Left hindlimb (tissue), 1 donor: ENCODE data around the gene CALM1.
"Not testable (repeated sequence)": the region's sequence is repeated elsewhere in the genome, so short reads cannot be mapped to it uniquely, and the experiment has no call there.

ENCODE experiments used
- DNase-seq: peaks from one replicate; pipeline ENCODE4 v3.0.0-alpha.2; 2018

The CALM1 gene

DNA sequence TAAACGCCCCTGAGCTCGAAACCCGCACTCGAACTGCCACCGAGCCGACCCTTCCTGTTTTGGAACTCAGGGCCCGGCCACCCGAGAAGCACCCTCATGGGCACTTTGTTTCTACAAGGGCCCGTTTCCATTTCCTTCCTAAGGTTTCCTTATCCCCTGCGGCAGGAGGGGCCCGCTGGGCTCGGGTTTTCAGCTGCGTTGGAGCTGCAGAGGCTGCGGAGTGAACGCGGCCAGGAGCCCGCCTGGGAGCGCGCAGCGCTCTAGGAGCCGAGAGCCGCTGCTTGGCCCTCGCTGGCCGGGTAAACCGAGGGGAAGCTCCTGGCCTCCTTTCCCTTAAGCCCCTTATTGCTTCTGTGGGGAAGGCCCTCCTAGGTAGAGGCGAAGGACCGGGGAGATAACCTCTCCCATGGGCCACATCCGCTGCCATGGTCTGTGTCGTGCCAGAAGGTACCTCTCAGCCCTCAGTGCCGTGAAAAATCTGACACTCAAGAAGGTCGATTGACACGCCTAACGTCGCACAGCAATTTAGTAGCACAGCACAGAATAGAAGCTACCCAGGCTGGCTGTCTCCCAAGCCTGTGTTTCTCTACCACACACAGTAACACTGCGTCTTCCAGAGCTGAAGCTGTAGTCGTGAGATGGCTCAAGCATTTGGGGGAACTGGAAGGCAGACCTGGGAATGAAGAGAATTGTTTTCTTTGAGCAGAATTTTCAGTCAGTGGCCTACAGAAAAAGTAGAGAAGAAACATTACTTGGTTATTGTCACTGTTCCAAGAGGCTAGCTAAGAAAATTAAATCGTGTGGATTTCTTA is 12.9 kb upstream of the CALM1 start:
- peak; percentile 75 for DNase-seq

DNA sequence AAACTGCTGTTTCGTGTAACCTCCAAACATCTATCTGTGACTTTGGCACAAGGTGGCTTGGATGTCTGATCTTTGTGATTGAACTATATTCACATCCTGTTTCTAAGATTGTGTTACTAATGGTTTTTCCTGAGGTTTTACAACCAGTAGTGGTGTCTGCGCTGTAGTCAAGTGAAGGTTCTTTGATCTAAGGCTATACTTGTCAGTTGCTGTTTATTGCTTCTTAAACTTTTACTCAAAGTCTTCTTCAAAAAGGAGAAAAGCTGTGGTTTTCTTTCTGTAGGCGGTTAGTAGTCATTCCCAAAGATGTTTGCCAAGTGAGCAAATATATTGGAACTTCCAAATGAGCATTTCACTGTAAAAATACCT is 12.3 kb upstream of the CALM1 start:
- no peak for DNase-seq

DNA sequence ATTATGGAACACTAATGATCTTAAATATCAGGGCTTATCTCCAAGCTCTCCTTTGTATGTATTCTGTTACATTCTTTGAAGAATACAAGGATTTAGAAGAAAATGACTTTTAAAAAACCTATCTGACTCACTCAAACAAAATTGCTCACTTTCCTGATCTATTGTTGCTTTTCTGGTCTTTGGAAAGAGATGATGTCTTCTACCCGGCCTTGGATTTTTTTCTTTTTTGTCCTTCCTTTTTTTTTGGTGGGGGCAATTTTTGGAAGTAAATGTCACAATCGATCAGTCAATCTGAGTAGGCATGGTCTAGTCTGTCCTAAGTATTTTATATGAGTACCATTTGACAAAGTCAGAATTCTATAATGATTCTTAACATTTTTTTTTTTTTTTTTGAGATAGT is 10.5 kb upstream of the CALM1 start:
- DNase-seq = no peak

DNA sequence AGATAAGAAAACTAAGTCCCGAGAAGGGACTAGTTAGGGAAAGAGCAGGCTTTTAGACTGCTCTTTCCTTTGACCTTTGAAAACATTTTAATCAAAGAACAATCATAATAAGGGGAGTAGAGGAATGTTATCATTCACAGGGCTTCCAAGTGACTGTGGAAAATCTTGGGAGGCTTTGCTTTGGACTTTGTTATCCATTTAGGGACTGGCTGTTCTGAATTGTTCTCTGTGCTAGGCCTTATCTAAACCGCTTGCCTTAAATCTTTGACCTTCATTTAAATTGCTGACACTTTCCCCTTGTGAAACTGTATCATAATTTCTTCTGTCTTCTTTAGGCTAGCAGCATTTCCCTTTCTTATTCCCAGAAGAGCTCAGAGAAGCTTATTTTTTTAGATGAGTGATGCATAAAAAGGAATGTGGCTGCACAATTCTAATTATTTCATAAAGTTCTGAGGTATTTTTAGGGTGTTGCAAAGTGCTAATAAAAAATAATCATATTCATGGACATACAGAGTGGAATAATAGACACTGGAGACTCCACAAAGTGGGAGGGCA is 9.5 kb upstream of the CALM1 start:
- no peak for DNase-seq

DNA sequence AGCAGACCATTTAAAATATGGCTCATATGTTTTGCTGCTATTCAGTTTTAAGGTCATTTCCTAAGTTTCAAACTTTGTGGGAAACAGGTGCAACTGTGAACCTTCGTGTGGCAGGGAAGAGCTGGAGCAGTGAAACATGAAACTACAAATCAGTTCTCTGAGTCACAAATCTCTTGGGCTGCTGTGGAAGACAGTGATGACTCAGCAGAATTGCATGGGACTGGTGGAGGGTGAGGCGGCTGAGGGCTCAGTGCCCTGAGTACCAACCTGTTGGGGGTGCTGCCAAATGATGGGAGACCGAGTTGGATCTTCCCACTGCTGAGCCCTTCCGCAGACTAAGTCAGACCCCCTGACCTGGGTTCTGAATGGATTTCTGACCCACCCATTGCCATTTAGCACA is 8.4 kb upstream of the CALM1 start:
- no peak for DNase-seq

DNA sequence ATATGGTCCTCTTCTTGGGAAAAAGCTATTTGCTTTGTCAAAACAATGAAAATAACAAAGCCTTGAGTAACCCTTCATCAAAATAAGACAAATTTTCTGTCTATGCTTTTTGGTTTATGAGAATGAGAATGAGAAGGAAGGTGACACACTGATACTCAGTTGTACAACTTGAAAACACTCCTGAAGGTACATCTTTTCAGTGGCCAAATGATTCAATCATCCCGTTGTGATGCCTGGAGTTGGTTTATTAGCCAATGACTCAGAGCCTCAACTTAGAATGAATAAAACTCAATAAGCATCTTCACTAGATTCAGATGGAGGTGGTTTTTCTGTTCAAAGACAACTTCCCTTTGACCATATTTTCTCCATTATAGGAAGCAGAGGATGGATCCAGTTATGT is 7.8 kb upstream of the CALM1 start:
- no peak for DNase-seq

DNA sequence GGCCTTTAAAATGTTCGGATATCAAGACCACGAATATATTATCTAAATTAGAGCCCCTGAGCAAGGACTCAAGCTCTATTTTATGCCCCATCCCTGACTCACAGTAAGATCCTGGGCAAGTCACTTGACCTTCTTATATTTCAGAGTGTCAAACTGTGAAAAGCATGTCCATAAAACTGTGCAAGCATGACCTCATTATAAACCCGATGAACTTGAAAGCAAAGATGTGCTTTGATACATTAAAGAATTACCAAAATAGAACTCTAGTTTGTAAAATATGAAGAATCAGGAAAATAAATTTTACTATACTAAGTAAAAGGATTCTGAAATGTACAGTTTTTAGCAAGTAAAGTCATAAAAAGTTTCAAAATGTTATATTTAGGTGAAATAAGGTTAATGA is 2.9 kb upstream of the CALM1 start:
- no peak for DNase-seq

DNA sequence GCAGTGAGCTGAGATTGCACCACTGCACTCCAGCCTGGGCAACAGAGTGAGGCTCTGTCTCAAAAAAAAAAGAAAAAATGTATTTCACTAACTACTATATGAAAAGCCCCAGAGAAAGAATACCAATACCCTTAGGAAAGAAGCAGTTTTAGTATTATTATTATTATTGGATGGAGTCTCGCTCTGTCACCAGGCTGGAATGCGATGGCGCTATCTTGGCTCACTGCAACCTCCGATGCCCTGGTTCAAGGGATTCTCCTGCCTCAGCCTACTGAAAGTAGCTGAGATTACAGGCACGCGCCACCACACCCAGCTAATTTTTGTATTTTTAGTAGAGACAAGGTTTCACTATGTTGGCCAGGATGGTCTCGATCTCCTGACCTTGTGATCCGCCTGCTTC is 2.0 kb upstream of the CALM1 start:
- not testable (repeated sequence) for DNase-seq

DNA sequence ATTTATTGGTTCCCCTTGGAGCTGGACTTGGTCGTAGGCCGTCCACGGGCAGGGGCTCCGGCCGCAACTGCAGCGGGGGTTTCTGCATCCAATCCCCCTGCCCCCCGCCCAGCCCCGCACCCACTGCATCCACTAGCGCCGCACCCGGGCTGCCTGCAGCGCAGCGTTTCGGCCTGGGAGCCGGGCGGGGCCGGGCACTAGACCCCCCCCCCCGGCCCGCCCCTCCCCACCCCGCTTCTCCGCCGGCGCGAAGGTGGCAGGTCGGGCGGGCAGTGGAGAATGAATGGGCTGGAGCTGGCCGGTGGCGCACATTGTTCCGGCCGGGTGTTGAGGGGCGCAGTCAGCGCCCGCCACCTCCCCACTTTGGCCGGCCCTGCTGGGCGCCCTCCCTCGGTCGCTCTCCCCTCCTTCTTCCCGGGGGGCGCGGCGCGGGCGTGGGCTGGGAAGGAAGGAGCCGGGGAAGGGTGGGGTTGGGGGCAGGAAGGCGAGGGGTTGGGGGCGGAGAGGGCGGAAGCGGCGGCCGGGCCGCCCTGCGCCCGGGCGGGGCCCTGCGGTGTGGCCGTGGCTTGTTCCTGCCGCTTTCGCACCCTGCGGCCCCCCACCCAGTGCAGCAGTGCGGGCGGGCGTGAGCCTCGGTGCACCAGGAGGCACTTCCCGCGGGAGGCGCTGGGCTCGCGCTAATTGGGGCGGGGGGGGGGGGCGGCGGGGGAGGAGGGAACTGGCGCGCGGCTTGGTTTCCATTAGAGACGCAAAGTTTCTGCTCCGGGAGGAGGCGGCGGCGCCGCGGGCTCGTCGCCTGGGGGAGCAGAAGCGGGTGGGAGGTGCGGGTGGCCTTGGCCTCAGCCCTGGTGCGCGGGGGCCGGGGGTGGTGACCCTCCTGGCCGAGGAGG is 841 bp downstream of the CALM1 start:
- peak; percentile 84 for DNase-seq

DNA sequence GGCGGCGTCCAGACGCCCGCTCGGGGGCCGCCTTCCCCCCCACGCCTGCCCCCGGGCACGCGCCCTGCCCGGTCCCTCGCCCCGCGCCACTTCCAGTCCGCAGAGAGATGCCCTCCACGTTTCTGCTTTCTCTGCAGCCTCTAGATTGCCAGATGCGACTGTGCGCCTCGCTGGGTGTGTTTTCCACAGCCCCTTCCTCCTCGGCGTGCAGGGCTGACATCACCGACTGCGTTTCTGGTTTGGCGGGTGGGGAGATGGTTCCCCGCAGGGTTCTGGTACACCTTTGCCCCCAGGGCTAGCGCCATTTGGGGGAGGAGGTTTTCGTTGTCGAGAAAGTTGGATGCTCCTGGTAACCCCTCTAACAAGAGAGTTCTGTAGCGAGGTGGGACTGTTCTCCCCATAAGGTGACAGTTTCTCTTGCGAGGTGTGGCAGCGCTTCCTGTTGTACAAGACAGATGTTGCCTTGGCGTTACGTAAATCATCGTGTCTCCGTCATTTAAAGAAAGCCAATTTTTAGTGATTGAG is 1.5 kb downstream of the CALM1 start:
- DNase-seq = peak; percentile 68

DNA sequence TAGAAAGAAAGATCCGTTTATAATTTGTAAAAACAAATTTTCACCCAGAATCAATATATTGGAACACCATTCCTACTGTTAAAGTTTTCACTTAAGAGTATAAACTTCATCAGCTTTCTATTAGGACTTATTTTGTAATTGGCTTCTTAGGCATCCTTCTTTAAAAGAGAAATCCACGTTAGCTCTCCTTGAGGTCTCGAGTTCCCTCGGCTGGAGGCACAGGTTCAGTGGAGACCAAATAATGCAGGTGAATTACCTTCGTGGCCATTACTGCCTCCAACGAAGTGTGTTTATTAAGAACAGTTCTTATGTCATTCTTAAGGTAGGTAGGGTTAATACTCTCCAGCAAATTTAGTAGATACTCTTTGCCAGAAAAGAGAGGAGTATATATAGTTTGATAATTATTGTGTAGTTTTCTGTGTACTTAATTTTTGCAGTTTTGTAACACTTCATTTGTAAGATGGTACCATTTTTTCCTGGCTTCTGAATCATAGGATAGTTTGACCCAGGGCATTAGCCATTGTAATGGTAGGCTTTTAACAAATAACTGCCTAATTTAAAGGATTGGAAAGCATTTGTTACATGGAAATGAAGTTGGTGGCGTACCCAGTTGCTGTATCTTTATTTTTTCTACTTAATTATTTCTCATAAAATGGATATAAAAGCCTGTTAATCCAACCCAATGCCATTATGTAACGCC is 2.2 kb downstream of the CALM1 start:
- no peak for DNase-seq

DNA sequence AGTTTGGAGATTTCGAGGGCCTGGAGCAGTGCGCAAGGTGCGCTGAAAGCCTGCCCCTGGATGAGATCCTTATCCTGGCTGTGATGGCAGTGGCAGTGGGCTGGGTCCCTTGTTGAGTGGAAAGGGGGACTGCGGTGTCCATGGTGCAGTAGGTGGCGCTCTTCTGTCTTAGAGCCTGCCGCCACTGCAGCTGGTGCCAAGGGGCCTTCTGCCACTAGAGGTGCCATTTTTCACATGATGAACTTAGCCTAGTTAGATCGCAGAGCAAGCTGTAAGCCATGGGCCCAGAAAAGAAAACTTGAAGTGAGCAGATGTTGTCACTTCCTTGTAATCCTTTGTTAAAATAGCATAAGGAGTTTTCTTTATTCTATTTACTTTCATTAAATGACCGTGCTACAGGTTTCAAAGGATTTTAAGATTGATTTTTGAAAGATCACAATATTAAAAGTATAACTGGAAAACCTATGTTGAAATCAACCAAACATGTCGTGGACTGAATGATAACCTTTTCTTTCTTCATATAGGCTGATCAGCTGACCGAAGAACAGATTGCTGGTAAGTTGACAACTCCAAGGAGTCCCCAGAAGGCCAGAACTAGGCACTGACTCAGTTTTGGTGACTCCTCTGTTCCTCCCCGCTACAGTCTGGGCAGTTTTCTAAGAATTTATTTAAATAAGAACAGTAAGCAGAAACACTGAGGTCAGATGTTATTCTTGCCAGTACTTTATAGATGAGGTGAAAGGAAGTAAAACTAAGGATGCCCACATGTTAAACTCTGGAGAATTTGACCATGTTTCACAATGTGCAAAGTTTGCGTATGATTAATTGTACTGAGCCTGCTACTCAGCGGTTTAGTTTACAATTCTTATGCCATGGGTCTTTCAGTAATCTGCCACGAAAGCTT is 3.0 kb downstream of the CALM1 start:
- DNase-seq = peak; percentile 92

DNA sequence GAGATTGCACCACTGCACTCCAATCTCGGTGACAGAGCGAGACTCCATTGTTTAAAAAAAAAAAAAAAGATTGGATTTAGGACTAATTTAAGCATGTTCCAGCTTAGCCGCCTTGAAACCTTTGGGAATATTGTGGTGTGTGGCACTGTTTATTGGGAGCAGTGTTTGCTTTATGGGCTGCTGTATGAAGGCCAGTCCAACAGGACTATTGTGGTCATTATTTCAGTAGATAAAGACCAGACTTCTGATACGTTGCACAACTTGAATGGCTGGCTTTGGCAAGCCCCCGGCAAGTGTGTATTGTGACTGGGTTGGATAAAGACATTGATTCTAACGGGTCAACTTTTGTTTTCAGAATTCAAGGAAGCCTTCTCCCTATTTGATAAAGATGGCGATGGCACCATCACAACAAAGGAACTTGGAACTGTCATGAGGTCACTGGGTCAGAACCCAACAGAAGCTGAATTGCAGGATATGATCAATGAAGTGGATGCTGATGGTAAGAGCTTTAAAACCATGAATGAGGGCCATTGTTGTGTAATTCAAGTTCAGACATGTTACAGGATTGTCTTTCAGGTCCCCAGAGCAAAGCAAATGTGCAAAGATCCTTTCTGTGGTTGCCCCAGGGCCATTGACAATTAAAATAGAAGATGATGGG is 4.2 kb downstream of the CALM1 start:
- no peak for DNase-seq

DNA sequence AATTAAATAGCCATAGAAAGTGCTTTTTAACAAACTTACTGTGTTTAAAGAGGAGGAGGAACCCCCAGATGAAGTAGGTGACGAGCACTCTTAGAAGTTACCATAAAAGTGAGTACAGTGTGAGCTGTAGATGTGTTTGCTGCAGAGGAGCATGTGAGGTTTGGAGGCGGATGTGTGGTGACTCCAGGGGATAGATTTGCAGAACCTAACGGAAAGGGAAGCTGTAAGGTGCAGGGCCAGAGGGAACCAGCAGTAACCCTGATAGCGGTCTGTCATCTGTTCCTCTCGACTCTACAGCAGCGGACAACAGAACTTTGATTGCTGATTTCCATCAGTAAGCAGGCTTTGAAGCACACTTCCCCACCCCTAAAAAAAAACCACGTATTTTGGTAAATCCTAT is 5.2 kb downstream of the CALM1 start:
- DNase-seq = no peak

DNA sequence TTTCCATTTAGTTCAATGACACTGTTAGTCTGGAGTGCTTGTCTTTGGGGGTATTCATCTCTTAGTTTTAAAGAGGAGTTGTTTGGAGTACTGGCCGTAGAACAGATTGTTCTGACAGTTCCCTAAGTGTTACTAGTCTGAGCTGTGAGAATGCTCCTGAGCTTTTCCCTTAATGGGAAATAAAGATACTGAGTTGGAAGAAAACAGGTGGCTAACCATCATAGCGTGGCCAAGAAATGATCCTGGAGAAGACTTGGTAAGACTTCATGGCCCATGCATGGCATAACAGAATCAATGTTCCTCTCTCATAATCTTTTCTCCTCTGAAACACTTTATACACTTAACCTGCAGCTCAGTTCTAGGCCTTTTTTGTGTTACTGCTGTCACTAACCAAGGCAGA is 6.2 kb downstream of the CALM1 start:
- no peak for DNase-seq

DNA sequence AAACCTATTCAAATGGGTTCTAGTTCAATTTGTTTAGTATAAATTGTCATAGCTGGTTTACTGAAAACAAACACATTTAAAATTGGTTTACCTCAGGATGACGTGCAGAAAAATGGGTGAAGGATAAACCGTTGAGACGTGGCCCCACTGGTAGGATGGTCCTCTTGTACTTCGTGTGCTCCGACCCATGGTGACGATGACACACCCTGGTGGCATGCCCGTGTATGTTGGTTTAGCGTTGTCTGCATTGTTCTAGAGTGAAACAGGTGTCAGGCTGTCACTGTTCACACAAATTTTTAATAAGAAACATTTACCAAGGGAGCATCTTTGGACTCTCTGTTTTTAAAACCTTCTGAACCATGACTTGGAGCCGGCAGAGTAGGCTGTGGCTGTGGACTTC is 8.3 kb downstream of the CALM1 start:
- no peak for DNase-seq

DNA sequence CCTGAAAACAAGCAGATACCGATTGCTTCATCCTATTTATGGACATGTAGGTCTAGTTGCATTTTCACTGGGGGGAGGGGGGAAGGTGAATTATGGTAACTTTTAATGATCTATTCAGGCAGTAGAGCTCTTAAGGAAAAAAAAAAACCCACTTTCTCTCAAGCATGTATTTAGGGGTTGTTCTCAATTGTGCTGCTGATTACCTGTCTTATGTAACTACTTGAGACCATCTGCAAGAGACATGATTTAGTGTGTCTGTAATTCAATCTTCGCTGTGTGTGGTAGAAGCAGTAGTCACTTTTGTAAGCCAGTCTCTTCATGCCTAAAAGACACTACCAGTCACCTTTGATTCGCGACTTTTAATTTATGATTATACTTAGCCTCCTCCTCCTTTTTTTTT is 8.9 kb downstream of the CALM1 start:
- DNase-seq = no peak

DNA sequence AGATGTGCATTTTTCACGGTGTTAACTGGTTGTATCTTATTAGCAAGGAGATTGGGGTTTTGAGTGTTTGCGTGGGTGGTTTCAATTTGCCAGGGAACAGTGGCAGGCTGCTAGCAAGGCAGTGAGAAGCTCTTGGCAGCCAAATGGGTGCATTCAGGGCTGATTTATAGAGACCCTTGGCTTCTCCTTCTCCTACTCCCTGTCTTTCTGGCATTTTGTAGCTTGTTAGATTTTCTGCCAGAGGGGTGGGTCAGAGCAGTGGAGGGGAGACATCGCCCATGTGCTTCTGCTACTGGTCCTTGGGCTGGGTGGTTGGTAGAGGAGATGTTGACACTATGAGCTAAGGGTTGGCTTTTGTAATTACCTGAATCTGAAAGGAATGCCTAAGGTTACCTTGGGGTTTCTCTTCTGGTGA is 9.6 kb downstream of the CALM1 start:
- DNase-seq = no peak

DNA sequence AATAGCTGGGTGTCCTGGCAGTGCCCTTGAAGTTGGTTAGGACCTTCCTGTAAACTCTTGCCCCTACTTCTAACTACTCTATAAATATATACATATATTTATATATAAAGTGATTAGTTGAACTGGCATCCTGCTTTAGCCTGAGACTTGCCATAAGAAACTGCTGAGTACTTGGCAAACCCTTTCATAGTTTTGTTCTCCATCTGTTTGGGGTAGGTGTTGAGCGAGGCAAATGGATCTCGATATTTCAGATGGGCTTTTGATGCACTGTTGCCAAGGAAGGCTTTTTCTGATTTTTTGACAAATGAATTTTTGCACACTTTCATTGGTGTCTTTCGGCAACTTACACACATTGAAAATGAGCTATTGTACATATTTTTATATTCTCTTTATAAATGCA is 10.4 kb downstream of the CALM1 start:
- no peak for DNase-seq

DNA sequence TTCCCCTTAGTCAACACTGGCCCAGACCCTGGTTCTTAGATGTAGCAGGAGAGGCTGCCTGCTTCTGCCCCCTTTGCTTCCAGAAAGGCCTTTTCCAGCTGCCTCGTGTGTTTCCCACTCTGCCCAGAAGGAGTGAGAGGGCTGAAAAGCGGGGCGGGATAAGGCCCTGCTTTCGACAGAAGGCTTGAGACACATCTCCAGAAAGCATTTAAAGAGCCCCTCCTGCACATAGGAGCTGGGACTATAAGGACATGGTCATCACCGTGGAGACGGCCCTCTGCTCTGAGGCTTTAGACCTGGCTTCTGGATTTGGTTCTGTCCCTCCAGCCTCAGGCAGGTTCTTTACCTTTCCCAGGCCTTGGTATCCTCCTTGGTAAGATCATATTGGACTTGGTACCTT is 11.9 kb downstream of the CALM1 start:
- DNase-seq = no peak

DNA sequence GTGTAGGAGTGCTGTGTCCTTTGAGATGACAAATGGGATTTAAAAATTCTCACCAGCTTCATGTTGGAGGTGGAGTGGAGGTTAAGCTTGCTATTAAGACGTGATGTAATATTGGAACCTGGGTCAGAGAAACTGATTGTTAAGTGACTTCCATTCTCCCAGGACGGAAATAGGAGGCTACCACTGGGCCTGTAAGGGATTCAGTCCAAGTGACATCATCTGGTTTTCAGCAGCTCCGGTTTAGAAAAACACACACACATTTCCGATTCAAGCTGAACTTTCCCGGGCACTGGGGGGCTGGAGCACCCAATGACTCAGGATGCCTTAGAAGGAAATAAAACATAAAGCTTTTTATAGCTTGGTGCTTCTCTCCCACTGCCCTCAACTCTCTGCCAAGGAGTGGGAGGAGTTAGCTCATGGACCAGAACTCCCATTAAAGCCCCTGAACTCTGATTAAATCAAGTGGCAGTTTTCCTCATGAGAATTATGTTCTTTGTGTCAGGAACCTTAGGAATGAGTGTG is 12.4 kb downstream of the CALM1 start:
- peak; percentile 82 for DNase-seq
